NCI-H146 (cell line): ENCODE data around the gene ACOT9.
"Not testable (repeated sequence)": the region's sequence is repeated elsewhere in the genome, so short reads cannot be mapped to it uniquely, and the experiment has no call there.

ENCODE experiments used
- DNase-seq: peaks from one replicate; lab custom pipeline; 2025; lab: John Stamatoyannopoulos, UW

Gene ACOT9, protein sequence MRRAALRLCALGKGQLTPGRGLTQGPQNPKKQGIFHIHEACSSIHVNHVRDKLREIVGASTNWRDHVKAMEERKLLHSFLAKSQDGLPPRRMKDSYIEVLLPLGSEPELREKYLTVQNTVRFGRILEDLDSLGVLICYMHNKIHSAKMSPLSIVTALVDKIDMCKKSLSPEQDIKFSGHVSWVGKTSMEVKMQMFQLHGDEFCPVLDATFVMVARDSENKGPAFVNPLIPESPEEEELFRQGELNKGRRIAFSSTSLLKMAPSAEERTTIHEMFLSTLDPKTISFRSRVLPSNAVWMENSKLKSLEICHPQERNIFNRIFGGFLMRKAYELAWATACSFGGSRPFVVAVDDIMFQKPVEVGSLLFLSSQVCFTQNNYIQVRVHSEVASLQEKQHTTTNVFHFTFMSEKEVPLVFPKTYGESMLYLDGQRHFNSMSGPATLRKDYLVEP

DNA sequence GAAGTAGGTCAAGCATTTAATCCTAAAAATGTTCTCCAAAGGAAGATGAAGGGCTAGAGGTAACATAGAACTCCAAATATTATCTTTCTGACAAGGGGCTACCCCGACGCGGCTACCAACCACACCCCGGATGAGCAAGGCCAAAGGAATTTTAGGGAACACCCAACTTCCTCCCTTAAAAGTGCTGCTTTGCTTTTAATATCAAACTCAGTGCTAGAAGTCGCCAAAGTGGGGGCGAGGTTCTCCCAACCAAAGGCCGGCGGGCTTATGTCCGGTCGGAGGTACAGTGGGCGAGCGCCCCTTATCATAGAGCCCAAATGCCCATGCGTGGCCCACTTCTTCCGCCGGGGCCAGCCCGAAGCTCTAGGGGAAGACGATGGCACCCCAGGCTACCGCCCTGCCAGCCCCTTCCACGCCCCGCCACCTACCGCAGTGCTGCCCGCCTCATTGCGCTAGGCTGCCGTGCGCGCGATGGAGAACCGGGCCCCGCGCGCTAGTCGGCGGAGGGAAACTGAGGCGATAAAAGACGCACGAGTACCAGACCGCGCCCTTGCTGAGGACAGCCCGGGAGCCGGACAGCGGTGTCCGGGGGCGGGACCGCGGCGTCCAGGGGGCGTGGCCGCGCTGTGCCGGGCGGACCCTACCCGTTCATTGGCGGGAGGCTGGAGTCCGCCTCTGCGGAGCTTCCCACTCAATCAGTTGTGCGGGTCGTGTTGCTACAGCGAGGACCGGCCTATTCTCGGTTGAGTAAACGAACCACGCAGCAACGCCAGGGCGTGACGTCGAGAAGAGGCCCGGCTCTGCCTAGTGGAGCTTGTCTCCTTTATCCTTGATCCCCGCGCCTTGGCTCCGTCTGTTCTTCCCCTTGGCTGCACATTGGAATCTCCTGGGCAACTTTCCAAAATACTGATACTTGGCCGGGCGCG, at the start of gene ACOT9:
ACOT9 (minus strand) TSS at position 580 of the 926 bp plus-strand sequence; CDS start at position 448, 132 bp downstream.
- peak; percentile 73 for DNase-seq

GRCh38 chrX:23790155-23790497, 47.0 kb upstream of the ACOT9 start:
- no peak for DNase-seq

DNA sequence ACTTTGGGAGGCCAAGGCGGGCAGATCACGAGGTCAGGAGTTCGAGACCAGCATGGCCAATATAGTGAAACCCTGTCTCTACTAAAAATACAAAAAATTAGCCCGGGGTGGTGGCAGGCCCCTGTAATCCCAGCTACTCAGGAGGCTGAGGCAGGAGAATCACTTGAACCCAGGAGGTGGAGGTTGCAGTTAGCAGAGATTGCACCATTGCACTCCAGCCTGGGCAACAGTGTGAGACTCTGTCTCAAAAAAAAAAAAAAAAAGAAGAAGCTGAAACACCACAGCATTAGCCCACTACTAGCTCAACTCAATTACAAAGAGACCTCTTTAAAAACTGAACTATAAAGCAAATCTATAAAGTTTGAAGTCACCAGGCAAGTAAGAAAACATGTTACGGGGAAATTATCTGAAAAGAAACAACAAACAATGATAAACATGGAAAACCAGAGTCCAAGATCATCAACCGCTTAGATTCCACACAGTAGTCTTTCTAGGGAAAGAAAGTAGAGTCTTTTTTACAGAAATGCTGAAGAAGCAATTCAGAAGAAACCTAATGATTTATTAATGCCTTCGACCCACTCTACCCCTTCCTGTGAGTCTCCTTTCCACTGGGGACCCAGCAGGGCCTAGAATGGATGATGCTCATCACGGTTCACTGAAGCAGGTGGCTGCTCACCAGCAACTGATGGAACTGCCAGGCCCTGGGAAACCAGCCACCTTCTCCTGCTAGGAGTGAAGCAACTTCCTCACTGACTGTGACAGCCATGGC, 46.5 kb upstream of the ACOT9 start:
- DNase-seq: no peak

GRCh38 chrX:23788946-23789345, 45.9 kb upstream of the ACOT9 start:
- DNase-seq: no peak

- no peak for DNase-seq
These were observed 45.4 kb upstream of the ACOT9 start for GRCh38 chrX:23788521-23788920.

DNA sequence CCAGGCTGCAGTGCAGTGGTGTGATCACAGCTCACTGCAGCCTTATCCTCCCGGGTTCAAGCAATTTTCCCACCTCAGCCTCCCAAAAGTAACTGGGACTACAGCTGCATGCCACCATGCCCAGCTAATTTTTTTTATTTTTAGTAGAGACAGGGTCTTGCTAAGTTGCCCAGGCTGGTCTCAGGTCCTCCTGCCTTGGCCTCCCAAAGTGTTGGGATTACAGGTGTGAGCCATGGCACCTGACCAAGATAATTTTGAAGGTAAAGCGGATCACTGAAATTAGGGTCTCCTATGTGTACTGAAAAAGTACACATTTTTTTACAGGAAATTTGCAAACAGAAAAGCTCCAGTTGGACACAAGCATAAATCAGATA, 44.7 kb upstream of the ACOT9 start:
- no peak for DNase-seq

GRCh38 chrX:23786268-23786815, 43.3 kb upstream of the ACOT9 start:
- no peak for DNase-seq

DNA sequence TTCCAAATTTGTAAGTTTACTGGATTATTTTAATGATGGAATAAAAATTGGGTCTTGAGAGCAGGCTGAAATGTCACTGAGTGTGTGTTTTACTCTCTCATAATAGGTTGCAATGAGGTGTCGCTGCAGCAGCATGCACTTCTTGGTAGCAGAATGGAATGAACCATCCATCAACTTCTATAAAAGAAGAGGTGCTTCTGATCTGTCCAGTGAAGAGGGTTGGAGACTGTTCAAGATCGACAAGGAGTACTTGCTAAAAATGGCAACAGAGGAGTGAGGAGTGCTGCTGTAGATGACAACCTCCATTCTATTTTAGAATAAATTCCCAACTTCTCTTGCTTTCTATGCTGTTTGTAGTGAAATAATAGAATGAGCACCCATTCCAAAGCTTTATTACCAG, 42.5 kb upstream of the ACOT9 start:
- DNase-seq: no peak

DNA sequence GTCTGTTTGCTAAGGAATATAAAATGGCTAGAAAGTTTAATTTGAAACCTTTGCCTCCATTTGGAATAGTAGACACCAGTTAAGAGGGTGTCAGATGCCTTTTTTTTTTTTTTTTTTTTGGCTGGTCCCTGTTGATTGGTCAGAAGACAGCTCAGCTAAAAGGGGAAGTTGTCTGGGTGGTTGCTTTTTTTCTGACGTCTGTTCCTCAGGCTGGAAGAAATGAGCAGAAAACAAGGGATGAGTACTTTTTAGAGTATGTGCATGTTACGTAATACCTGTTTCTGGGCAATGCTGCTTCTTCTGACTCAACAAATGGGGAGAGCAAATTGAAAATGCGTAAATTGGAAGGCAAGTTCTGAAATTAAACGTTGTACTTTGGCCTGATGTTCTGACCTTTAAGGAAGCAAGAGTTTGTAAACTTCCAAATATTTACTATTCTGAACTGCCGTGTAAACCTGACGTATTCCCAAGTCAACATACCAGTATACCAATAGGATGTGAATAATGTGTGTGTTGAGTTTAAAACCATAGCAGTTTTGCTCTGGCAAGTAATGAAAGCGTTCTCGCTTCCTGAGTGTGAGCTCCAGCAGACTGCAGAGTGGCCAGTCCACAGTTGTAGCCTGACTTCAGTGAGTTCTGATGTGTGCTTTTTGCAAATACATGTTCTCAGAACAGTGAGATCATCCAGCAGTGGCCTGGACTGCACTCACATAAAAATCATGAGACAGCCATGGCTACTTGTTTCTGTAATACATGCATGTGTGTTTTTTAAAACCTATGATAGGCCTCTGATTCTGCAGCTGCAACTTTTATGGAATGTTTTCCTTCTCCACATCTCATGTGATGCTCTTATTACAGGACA, 41.6 kb upstream of the ACOT9 start:
- no peak for DNase-seq

DNA sequence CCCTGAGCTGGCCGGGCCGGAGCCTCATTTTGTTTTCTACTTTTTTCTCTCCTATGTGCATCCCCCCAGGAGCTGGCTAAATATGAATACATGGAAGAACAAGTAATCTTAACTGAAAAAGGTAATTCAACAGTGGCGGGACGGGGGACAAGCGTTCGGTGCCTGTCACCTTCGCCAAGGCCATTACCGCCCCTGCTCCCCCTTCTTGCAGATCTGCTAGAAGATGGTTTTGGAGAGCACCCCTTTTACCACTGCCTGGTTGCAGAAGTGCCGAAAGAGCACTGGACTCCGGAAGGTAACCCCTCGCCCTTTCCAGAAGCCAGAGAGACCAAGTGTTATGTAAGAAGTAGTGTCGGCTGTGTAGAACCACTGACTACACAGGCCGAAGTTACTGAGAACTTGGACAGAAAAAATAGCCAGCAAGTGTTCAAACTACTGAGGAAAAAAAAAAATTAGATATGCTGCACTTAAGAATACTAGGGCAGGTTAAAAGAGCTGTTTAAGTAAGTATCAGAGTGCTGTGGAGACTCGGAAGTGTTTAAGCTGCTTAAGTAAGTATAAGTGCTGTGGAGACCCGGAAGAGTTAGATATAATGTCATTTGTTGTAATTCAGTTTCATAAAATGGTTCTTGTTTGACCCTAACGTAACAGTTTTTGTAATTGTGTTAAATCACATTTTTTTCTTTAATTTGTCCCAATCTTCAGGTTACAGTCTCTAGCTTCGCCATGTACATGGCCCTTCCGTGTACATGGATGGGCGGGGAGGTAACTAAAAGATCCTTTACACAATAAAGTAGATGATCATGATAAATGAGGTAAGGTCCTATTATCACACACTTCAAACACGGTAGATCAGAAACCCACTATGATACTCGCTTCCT, 40.8 kb upstream of the ACOT9 start:
- DNase-seq: no peak

DNA sequence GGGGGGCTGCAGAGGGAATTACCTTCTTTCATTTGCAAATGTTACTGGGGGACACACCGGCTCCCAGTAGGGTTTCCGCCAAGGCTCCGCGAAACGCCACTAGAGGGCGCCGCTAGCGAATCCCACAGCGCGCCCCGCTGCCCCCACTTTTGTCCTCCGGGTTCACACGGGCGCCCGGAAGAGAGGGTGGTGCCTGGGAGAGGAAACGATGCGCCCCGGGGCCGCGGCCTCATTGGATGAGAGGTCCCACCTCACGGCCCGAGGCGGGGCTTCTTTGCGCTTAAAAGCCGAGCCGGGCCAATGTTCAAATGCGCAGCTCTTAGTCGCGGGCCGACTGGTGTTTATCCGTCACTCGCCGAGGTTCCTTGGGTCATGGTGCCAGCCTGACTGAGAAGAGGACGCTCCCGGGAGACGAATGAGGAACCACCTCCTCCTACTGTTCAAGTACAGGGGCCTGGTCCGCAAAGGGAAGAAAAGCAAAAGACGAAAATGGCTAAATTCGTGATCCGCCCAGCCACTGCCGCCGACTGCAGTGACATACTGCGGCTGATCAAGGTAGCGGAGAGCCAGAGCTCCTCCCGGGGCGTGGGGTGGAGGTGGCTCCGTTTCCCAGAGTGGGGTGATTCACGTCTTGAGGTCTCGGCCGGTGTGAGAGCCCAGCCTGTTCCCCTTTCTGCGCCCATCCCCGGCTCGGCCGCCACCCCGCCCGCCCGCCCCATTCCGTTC, 40.0 kb upstream of the ACOT9 start, which contains the start of gene SAT1:
SAT1 (plus strand) TSS at position 311 of the 726 bp plus-strand sequence; CDS start at position 490, 179 bp downstream.
- DNase-seq: peak; percentile 95

GRCh38 chrX:23782455-23782854, 39.4 kb upstream of the ACOT9 start:
- no peak for DNase-seq

- no peak for DNase-seq
These were observed 35.9 kb upstream of the ACOT9 start for GRCh38 chrX:23779025-23779424.

- DNase-seq: no peak
These were observed 33.3 kb upstream of the ACOT9 start for GRCh38 chrX:23776363-23776762.

DNA sequence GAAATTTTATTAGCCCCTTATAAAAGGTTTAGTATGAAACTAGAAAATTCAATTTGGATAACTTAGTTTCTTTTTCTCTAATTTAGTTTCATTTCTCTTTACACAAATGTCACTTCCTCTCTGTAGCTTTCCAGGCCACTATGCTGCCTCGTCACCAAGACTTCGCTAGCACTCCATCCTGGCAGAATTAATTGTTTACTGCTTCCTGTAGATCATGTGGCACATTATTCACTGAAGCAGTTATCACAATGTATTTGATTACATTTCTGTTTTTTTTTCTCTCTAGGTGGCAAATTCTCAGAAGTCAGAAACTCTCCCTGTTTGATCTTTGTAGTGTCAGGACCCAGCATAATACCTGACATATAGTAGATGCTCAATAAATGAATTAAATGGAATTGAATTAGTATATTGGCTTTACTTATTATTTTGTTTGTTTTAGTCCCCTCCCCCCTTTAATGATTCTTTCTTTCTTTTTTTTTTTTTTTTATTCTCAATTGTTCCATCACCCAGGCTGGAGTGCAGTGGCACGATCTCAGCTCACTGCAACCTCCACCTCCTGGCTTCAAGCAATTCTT, 30.6 kb upstream of the ACOT9 start:
- no peak for DNase-seq

GRCh38 chrX:23771086-23771485, 28.0 kb upstream of the ACOT9 start:
- DNase-seq: not testable (repeated sequence)

- DNase-seq: no peak
These were observed 27.1 kb upstream of the ACOT9 start for GRCh38 chrX:23770142-23770541.

GRCh38 chrX:23766650-23767551, 23.8 kb upstream of the ACOT9 start:
- no peak for DNase-seq
